ENCODE measurements around the gene FUT7. TPM values are rescaled to one million over a fixed set of nuclear protein-coding genes. Genes with fewer than 3 reads are reported as not detected.

Gene FUT7
- total RNA-seq, 1 experiment from 2014 or later = not detected

GRCh38 chr9:137055385-137056364, 23.8 kb upstream of the FUT7 start:
- no peaks in the 10 kb centered on the region for H3K27me3 ChIP-seq (ENCODE audit: insufficient read depth, low read length)
- TF ChIP-seq JUND (IDR thresholded peaks at IDR 0.05) (no peak), ZFX (IDR thresholded peaks at IDR 0.05) (no peak), POLR2AphosphoS5 (IDR thresholded peaks at IDR 0.05; ENCODE audit: low read depth, low read length) (no peak), ATF3 (IDR thresholded peaks at IDR 0.05) (no peak), EGR1 (IDR thresholded peaks at IDR 0.05; ENCODE audit: low read depth) (no peak), ELF1 (IDR thresholded peaks at IDR 0.05; ENCODE audit: borderline replicate concordance, low read depth) (no peak), EZH2phosphoT487 (IDR thresholded peaks at IDR 0.05; ENCODE audit: borderline replicate concordance) (no peak)
- no TSS peak for BruUV-seq (replicated peaks)
- intact Hi-C loops (cut with micrococcal nuclease) = no loop called here
- no peaks in the 10 kb centered on the region for H3K79me2 ChIP-seq (ENCODE audit: insufficient read depth, low read length)
- RAD21 ChIA-PET (ENCODE audit: low non-redundant PET in 1 of 2, low total read pairs in 2 of 2, uncharacterized antibody in 2 of 2, unreplicated experiment in 2 of 2) = no interaction called here
- no peaks in the 10 kb centered on the region for H3K9me2 ChIP-seq (ENCODE audit: insufficient read depth)
- H2AFZ ChIP-seq (ENCODE audit: low read depth, low read length, poor library complexity, severe bottlenecking) = no peak overlapping the region
- H3K36me3 ChIP-seq (ENCODE audit: control insufficient read depth in 1 of 2, insufficient read depth in 2 of 2, low read length in 2 of 2) = no peaks in the 10 kb centered on the region
- peak overlapping the region; percentile 66 for H3K9ac ChIP-seq (ENCODE audit: low read length)
- POLR2A ChIA-PET = interaction anchor here (1.4 to 1.5 kb wide), 2 partner anchors 8 to 13 kb away, joined by 4 read pairs; no protein-coding TSS in a partner anchor
- CTCF ChIA-PET = interaction anchor here (1.1 to 4.3 kb wide), 5 partner anchors 8 to 213 kb away, joined by 3 to 22 read pairs (median 10); partner anchors contain the start of genes AJM1 and NPDC1
- H3K4me3 ChIP-seq (replicated peaks in 1 of 2; ENCODE audit: low read depth in 1 of 2, low read length in 2 of 2) = no peak overlapping the region
- no peaks in the 10 kb centered on the region for H3K9me3 ChIP-seq (ENCODE audit: control insufficient read depth in 1 of 2, insufficient read depth in 1 of 2, low read depth in 1 of 2, low read length in 2 of 2)
- H3K4me1 ChIP-seq (ENCODE audit: control insufficient read depth in 1 of 2, insufficient read depth in 2 of 2, low read length in 2 of 2) = peaks cover 22 to 40% of the 10 kb centered on the region in 2 experiments
- H3K27ac ChIP-seq (ENCODE audit: low read depth, low read length) = peak overlapping the region; percentile 85; the same call in 1 of the 2 replicates
- H4K20me1 ChIP-seq (ENCODE audit: insufficient read depth) = no peaks in the 10 kb centered on the region
- no peak for DNase-seq (ENCODE audit: low read depth, low spot score)
- H3K4me2 ChIP-seq (ENCODE audit: low read length) = peak overlapping the region; percentile 95
- no peak for ATAC-seq

- Histone ChIP-seq H3K9ac (ENCODE audit: low read length) (peak overlapping the region; percentile 66), H3K9me3 (ENCODE audit: control insufficient read depth in 1 of 2, insufficient read depth in 1 of 2, low read depth in 1 of 2, low read length in 2 of 2) (no peaks in the 10 kb centered on the region), H3K79me2 (ENCODE audit: insufficient read depth, low read length) (no peaks in the 10 kb centered on the region), H4K20me1 (ENCODE audit: insufficient read depth) (no peaks in the 10 kb centered on the region), H3K9me2 (ENCODE audit: insufficient read depth) (no peaks in the 10 kb centered on the region), H3K4me1 (ENCODE audit: control insufficient read depth in 1 of 2, insufficient read depth in 2 of 2, low read length in 2 of 2) (peaks cover 22 to 40% of the 10 kb centered on the region in 2 experiments), H2AFZ (ENCODE audit: low read depth, low read length, poor library complexity, severe bottlenecking) (no peak overlapping the region), H3K27ac (ENCODE audit: low read depth, low read length) (peak overlapping the region; percentile 85), H3K36me3 (ENCODE audit: control insufficient read depth in 1 of 2, insufficient read depth in 2 of 2, low read length in 2 of 2) (no peaks in the 10 kb centered on the region), H3K4me3 (replicated peaks in 1 of 2; ENCODE audit: low read depth in 1 of 2, low read length in 2 of 2) (peak overlapping the region; percentile 57 to 68), H3K27me3 (ENCODE audit: insufficient read depth, low read length) (no peaks in the 10 kb centered on the region), H3K4me2 (ENCODE audit: low read length) (peak overlapping the region; percentile 95)
- ChIA-PET RAD21 (ENCODE audit: low non-redundant PET in 1 of 2, low total read pairs in 2 of 2, uncharacterized antibody in 2 of 2, unreplicated experiment in 2 of 2) (no interaction called here), POLR2A (interaction anchor here (1.4 to 1.5 kb wide), 2 partner anchors 9 to 13 kb away, joined by 4 read pairs; no protein-coding TSS in a partner anchor), CTCF (interaction anchor here (1.2 to 4.3 kb wide), 4 partner anchors 8 to 26 kb away, joined by 9 to 22 read pairs (median 11); partner anchors contain the start of gene NPDC1)
- intact Hi-C loops (cut with micrococcal nuclease) = no loop called here
- no peak for ATAC-seq
- no peak for DNase-seq (ENCODE audit: low read depth, low spot score)
- no TSS peak for BruUV-seq (replicated peaks)
- TF ChIP-seq ELF1 (IDR thresholded peaks at IDR 0.05; ENCODE audit: borderline replicate concordance, low read depth) = no peak
- no peak for TF ChIP-seq EZH2 (IDR thresholded peaks at IDR 0.05)
- no peak for TF ChIP-seq SP1 (IDR thresholded peaks at IDR 0.05; ENCODE audit: low read depth)
- TF ChIP-seq YY1 (IDR thresholded peaks at IDR 0.05; ENCODE audit: extremely low read depth, insufficient replicate concordance, low read depth, low read length) = no peak
- TF ChIP-seq SRF (IDR thresholded peaks at IDR 0.05; ENCODE audit: low read depth) = no peak
- no peak for TF ChIP-seq ZBTB33 (IDR thresholded peaks at IDR 0.05; ENCODE audit: extremely low read depth, insufficient replicate concordance, low read length)
- no peak for TF ChIP-seq ZNF274 (IDR thresholded peaks at IDR 0.05; ENCODE audit: low read depth, low read length)
- TF ChIP-seq JUND (IDR thresholded peaks at IDR 0.05) = no peak
- TF ChIP-seq CBX3 (IDR thresholded peaks at IDR 0.05; ENCODE audit: low read depth) = no peak
Observed at GRCh38 chr9:137054932-137055384, 23.1 kb upstream of the FUT7 start.
